Endothelial cell (in vitro differentiated cells): Measurements from ENCODE around the gene PLEKHB2. TPM values are rescaled to one million over a fixed set of nuclear protein-coding genes. Genes with fewer than 3 reads are reported as not detected.
"Not testable (repeated sequence)": the region's sequence is repeated elsewhere in the genome, so short reads cannot be mapped to it uniquely, and the experiment has no call there.

Experiments
- DNase-seq: peaks from one replicate; pipeline ENCODE4 v3.0.0; 2021; ENCODE audit warnings: low spot score
- H3K27ac Mint-ChIP-seq: one replicate; pipeline ENCODE4 v1.8.0; 2021; ENCODE audit warnings: mixed read lengths, inconsistent platforms; ENCODE audit not compliant: unreplicated experiment
- H3K27me3 Mint-ChIP-seq: one replicate; pipeline ENCODE4 v1.8.0; 2021; ENCODE audit warnings: mild to moderate bottlenecking, moderate library complexity, mixed read lengths, inconsistent platforms; ENCODE audit not compliant: unreplicated experiment
- H3K36me3 Mint-ChIP-seq: one replicate; pipeline ENCODE4 v1.8.0; 2021; ENCODE audit warnings: mild to moderate bottlenecking, low read depth, mixed read lengths, inconsistent platforms; ENCODE audit not compliant: unreplicated experiment
- H3K4me1 Mint-ChIP-seq: one replicate; pipeline ENCODE4 v1.8.0; 2021; ENCODE audit warnings: mild to moderate bottlenecking, mixed read lengths, inconsistent platforms; ENCODE audit not compliant: unreplicated experiment
- H3K4me3 Mint-ChIP-seq: one replicate; pipeline ENCODE4 v1.8.0; 2021; ENCODE audit warnings: mild to moderate bottlenecking, mixed read lengths, inconsistent platforms; ENCODE audit not compliant: unreplicated experiment
- H3K9me3 Mint-ChIP-seq: one replicate; pipeline ENCODE4 v1.8.0; 2021; ENCODE audit warnings: mixed read lengths, inconsistent platforms; ENCODE audit not compliant: unreplicated experiment
- CTCF ChIP-seq: fragments of 200-600 bp; sonication (generic); IDR thresholded peaks from one replicate; pipeline ENCODE4 v1.5.0; 2021; ENCODE audit warnings: antibody characterized with exemption; ENCODE audit not compliant: unreplicated experiment
- total RNA-seq: library from RNA; stranded (reverse); fragmentation: NEBNext Ultra II Directional; extraction: Animal tissue kit (Norgen Biotek cat#: 25700); gene quantifications from one replicate; pipeline ENCODE4 v1.2.1, GENCODE V29; 2021; ENCODE audit not compliant: unreplicated experiment

PLEKHB2 gene
- total RNA-seq, 1 donor from 2014 or later = 59.2 TPM

DNA sequence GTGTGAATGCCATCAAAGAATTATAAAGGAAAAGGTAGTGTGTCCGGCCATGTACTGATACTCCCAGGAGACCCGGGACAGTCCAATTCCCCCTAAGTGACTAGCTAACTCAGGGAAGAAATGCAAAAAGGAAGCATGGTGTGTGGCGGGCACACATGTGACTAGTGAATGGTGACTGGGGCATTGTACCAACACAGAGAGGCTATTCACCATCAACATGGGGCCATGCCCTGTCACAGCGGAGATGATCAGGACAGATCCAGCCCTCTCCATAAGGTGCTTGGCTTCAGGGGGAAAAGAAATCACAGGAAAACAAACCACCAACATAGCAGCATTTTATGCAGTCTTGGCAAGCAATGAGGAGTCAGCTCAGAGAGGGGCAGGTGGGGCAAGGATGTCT lies 46.2 kb upstream of the PLEKHB2 start:
- DNase-seq = no peak
- H3K27me3 Mint-ChIP-seq = no peaks in the 10 kb centered on the region
- H3K9me3 Mint-ChIP-seq = no peaks in the 10 kb centered on the region
- peaks cover 6% of the 10 kb centered on the region for H3K4me1 Mint-ChIP-seq
- no peak for TF ChIP-seq CTCF
- H3K4me3 Mint-ChIP-seq = no peak overlapping the region
- H3K36me3 Mint-ChIP-seq = peaks cover 37% of the 10 kb centered on the region
- no peak overlapping the region for H3K27ac Mint-ChIP-seq

GRCh38 chr2:131063501-131064283 lies 41.4 kb upstream of the PLEKHB2 start:
- H3K4me3 Mint-ChIP-seq = no peak overlapping the region
- no peak overlapping the region for H3K27ac Mint-ChIP-seq
- no peak for TF ChIP-seq CTCF
- H3K4me1 Mint-ChIP-seq = peaks cover 14% of the 10 kb centered on the region
- peaks cover 26% of the 10 kb centered on the region for H3K36me3 Mint-ChIP-seq
- peaks cover 8% of the 10 kb centered on the region for H3K27me3 Mint-ChIP-seq
- H3K9me3 Mint-ChIP-seq = no peaks in the 10 kb centered on the region
- DNase-seq = no peak

DNA sequence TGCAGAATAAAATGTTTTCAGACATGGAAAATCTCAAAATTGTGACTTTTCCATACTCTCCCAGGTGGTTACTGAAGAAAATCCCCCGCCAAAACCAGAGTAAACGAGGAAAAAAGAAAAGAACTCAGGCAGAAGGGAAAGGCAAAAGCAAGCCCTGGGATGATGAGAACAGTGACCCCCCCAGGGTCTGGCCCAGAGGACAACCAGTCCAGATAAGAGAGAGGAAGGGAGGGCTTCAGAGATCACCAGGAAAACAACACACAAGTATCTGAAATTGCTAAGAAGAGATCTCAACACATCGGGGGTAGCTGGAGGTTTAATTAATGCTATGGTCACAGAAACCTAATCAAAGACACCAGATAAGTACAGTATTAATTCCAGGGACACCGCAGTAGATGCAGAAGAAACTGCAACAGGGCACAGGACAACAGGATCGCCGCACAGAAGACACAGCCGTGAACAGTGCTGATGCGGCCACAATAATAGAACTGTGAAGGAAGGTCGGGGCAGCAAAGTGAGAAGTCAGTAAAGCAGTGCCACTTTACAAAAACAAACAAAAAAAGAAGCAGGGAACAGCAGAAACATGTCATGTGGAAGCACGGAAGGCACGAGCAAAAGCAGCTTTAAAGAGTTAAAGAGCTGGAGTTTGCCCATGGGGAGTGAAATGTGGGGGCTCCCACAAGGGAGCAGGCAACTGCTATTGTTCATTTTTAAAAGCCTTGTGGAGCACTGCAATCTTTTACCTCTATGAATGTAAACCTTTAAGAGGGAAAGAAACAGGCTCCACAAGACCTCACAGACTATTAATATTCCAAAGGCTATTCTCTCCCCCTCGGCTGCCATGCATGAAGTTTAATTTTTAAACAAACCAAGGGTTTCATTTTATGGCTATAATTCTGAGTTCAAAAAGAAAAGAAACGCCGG lies 40.3 kb upstream of the PLEKHB2 start:
- H3K9me3 Mint-ChIP-seq = no peaks in the 10 kb centered on the region
- peaks cover 14% of the 10 kb centered on the region for H3K4me1 Mint-ChIP-seq
- peaks cover 8% of the 10 kb centered on the region for H3K27me3 Mint-ChIP-seq
- H3K4me3 Mint-ChIP-seq = no peak overlapping the region
- TF ChIP-seq CTCF = no peak
- no peak for DNase-seq
- H3K27ac Mint-ChIP-seq = peak overlapping the region; percentile 7
- peaks cover 24% of the 10 kb centered on the region for H3K36me3 Mint-ChIP-seq

- TF ChIP-seq CTCF = no peak
- H3K36me3 Mint-ChIP-seq = peaks cover 29% of the 10 kb centered on the region
- peaks cover 10% of the 10 kb centered on the region for H3K27me3 Mint-ChIP-seq
- H3K4me3 Mint-ChIP-seq = no peak overlapping the region
- H3K9me3 Mint-ChIP-seq = no peaks in the 10 kb centered on the region
- H3K27ac Mint-ChIP-seq = no peak overlapping the region
- no peak for DNase-seq
- H3K4me1 Mint-ChIP-seq = peaks cover 9% of the 10 kb centered on the region
Observed at GRCh38 chr2:131067465-131068125, 37.5 kb upstream of the PLEKHB2 start.

DNA sequence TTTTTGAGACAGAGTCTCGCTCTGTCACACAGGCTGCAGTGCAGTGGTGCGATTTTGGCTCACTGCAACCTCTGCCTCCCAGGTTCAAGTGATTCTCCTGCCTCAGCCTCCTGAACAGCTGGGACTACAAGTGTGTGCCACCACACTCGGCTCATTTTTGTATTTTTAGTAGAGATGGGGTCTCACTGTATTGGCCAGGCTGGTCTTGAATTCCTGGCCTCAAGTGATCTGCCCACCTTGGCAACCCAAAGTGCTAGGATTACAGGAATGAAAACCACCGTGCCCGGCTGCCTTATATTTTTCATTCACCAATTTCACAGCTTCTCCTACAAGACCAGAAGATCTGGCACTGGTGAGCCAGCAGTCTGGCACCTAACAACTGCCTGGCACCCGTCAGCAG lies 37.0 kb upstream of the PLEKHB2 start:
- not testable (repeated sequence) for H3K9me3 Mint-ChIP-seq, H3K27ac Mint-ChIP-seq, DNase-seq, H3K4me1 Mint-ChIP-seq, H3K4me3 Mint-ChIP-seq
- Mint-ChIP-seq H3K27me3 (peaks cover 10% of the 10 kb centered on the region), H3K36me3 (peaks cover 29% of the 10 kb centered on the region)

GRCh38 chr2:131075578-131075977 lies 29.6 kb upstream of the PLEKHB2 start:
- not testable (repeated sequence) for H3K4me3 Mint-ChIP-seq, H3K4me1 Mint-ChIP-seq, DNase-seq, H3K27me3 Mint-ChIP-seq, H3K9me3 Mint-ChIP-seq
- Mint-ChIP-seq H3K27ac (peak overlapping the region; percentile 58), H3K36me3 (peaks cover 40% of the 10 kb centered on the region)
